ENCODE measurements around the gene TP53I3.

TP53I3 gene

DNA sequence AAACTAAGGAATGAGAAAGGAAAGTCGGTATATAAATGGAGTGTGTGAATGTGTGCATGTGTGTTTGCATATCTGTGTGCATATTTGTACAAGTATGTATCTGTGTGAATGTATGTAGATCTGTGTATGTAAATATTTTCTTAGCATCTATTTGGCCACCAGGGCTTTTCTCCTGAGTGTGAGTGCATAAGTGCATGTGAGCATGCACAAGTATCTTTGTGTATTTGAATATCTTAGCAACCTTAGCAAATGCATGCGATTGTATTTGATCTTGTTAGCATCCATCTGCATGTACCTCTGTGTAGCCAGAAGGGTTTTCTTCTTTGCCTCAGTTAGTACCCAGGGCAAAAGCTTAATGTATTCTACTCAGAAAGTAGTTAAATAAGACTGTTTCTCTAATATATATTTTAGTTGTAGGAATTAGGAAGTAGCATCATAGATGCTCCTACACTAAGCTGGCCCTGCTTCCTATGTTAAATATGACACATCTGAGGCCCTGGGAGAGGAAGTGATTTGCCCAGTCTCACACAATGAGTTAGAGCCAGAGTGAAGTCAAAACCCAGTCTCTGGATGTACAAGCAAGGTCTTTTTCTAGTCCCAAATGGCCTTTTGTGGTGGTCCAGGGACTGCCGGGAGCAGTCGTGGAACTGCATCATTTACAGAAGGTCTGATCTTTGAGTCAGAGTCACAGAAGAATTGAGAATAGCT, 25.9 kb downstream of the TP53I3 start:
- TF ChIP-seq CTCF (IDR thresholded peaks at IDR 0.05): no peak
- Mint-ChIP-seq H3K4me1 (no peaks in the 10 kb centered on the region), H3K27me3 (ENCODE audit: low read depth, poor library complexity) (peaks cover 3% of the 10 kb centered on the region), H3K27ac (no peak overlapping the region), H3K4me3 (no peak overlapping the region), H3K9me3 (no peaks in the 10 kb centered on the region), H3K36me3 (ENCODE audit: low read depth) (peaks cover 7% of the 10 kb centered on the region)
- no peak for DNase-seq

GRCh38 chr2:24055750-24056149, 28.9 kb downstream of the TP53I3 start:
- H3K36me3 Mint-ChIP-seq (ENCODE audit: low read depth): peaks cover 7% of the 10 kb centered on the region
- H3K4me1 Mint-ChIP-seq: no peaks in the 10 kb centered on the region
- no peak for TF ChIP-seq CTCF (IDR thresholded peaks at IDR 0.05)
- no peaks in the 10 kb centered on the region for H3K9me3 Mint-ChIP-seq
- H3K27ac Mint-ChIP-seq: no peak overlapping the region
- H3K4me3 Mint-ChIP-seq: no peak overlapping the region
- H3K27me3 Mint-ChIP-seq (ENCODE audit: low read depth, poor library complexity): peaks cover 3% of the 10 kb centered on the region
- no peak for DNase-seq

GRCh38 chr2:24054366-24055010, 30.1 kb downstream of the TP53I3 start:
- Mint-ChIP-seq H3K4me1 (no peaks in the 10 kb centered on the region), H3K9me3 (no peaks in the 10 kb centered on the region), H3K27ac (no peak overlapping the region), H3K27me3 (ENCODE audit: low read depth, poor library complexity) (peaks cover 3% of the 10 kb centered on the region), H3K4me3 (no peak overlapping the region), H3K36me3 (ENCODE audit: low read depth) (peaks cover 7% of the 10 kb centered on the region)
- no peak for TF ChIP-seq CTCF (IDR thresholded peaks at IDR 0.05)
- DNase-seq: no peak

- no peaks in the 10 kb centered on the region for H3K4me1 Mint-ChIP-seq
- no peak overlapping the region for H3K27ac Mint-ChIP-seq
- no peak for DNase-seq
- no peaks in the 10 kb centered on the region for H3K27me3 Mint-ChIP-seq (ENCODE audit: low read depth, poor library complexity)
- no peak overlapping the region for H3K4me3 Mint-ChIP-seq
- TF ChIP-seq CTCF (IDR thresholded peaks at IDR 0.05): no peak
- H3K36me3 Mint-ChIP-seq (ENCODE audit: low read depth): peaks cover 7% of the 10 kb centered on the region
- H3K9me3 Mint-ChIP-seq: no peaks in the 10 kb centered on the region
Measured at GRCh38 chr2:24052951-24053350, 31.7 kb downstream of the TP53I3 start.

- TF ChIP-seq CTCF (IDR thresholded peaks at IDR 0.05): no peak
- H3K27me3 Mint-ChIP-seq (ENCODE audit: low read depth, poor library complexity): peaks cover 2% of the 10 kb centered on the region
- H3K9me3 Mint-ChIP-seq: no peaks in the 10 kb centered on the region
- no peak for DNase-seq
- H3K4me3 Mint-ChIP-seq: no peak overlapping the region
- H3K36me3 Mint-ChIP-seq (ENCODE audit: low read depth): peaks cover 7% of the 10 kb centered on the region
- H3K4me1 Mint-ChIP-seq: peaks cover 7% of the 10 kb centered on the region
- no peak overlapping the region for H3K27ac Mint-ChIP-seq
Measured at GRCh38 chr2:24051833-24052232, 32.8 kb downstream of the TP53I3 start.
